Head of caudate nucleus (tissue), 42 donors: Measurements from ENCODE around the gene EBP.

Source experiments
- DNase-seq, 42 donors: peaks; one replicate each; pipeline versions ENCODE4 v3.0.0 to v3.0.0-alpha.2; 2020 to 2021; ENCODE audit warnings: mixed read lengths in 7 of 42
- intact Hi-C: fragments of 100-400 bp; cut with DNase I; formaldehyde crosslinking; loops from one replicate; pipeline ENCODE4 v1.15.0; 2022

EBP gene

GRCh38 chrX:48490661-48491060 lies 30.9 kb upstream of the EBP start:
- intact Hi-C loops, result no loop called here
- DNase-seq, result peak in 1 of 42 donors; percentile 21

GRCh38 chrX:48491809-48492208 lies 29.8 kb upstream of the EBP start:
- DNase-seq, result no peak
- intact Hi-C loops, result no loop called here

GRCh38 chrX:48492293-48492910 lies 29.2 kb upstream of the EBP start:
- no peak for DNase-seq
- intact Hi-C loops, result no loop called here

- intact Hi-C loops, result no loop called here
- peak in 14 of 42 donors; percentile 2 to 45 (median 23) for DNase-seq
Measured at GRCh38 chrX:48493890-48494364, 27.7 kb upstream of the EBP start.

DNA sequence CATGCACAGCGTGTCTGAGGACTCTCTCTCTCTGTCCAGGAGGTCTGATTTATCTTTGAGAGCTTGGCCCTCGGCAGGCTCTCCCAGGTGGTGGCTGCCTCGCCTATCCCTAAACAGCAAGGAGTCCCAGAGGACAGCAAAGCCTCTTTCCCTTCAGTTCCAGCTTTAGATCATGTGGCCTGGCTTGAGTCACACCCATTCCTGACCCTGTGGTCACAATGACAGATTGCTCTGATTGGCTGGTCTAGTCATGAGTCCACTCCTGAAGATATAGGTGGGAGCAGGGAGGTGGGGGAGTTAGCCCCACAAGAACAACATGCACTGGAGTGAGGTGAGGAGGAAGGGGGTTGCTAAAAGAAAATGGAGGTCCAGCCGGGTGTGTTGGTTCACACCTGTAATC lies 24.9 kb upstream of the EBP start:
- no peak for DNase-seq
- intact Hi-C loops, result no loop called here

- intact Hi-C loops, result no loop called here
- DNase-seq, result peak in 6 of 42 donors; percentile 21 to 64 (median 43)
Measured at GRCh38 chrX:48497871-48498270, 23.7 kb upstream of the EBP start.

- DNase-seq, result no peak
- intact Hi-C loops, result no loop called here
Measured at GRCh38 chrX:48498374-48498809, 23.2 kb upstream of the EBP start.

GRCh38 chrX:48504261-48504660 lies 17.3 kb upstream of the EBP start:
- intact Hi-C loops, result no loop called here
- DNase-seq, result no peak

- intact Hi-C loops, result no loop called here
- DNase-seq, result no peak
Measured at GRCh38 chrX:48505481-48505880, 16.1 kb upstream of the EBP start.

GRCh38 chrX:48507246-48507645 lies 14.4 kb upstream of the EBP start:
- no peak for DNase-seq
- intact Hi-C loops, result no loop called here

- peak; percentile 40 to 92 (median 84) for DNase-seq
- intact Hi-C loops, result no loop called here
Measured at GRCh38 chrX:48508400-48509244, 13.0 kb upstream of the EBP start, which contains the start of gene PORCN. PORCN (plus strand) TSS chrX:48508992; CDS start chrX:48509821, 829 bp downstream.

DNA sequence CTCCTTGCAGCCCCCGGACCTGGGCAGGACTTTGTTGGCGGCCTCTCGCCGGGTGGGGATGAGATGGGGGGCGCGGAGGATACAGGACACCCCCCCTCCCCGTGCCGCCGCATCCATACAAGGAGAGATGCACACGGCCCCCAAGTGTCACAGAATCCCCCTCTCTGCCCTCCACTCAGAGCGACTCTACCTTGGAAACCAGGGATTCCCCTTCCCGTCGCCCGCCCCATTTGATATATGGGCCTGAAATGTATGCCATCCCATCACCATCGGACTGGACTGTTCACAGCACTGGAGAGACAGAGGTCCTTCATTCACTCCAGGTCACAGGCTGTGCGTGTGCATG lies 12.4 kb upstream of the EBP start:
- intact Hi-C loops, result no loop called here
- DNase-seq, result no peak

DNA sequence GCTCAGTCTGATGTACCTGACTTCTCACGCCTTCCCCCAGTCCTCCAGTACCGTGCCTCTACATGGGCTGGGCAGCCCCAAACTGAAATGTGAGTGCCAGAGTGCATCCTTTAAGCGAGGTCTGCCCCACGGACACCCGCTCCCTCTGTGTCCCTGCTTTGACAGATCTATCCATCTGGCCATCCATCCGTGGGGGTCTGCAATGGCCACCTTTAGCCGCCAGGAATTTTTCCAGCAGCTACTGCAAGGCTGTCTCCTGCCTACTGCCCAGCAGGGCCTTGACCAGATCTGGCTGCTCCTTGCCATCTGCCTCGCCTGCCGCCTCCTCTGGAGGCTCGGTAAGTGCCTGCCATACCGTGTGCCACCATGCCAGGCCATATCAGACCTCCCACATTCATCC lies 12.0 kb upstream of the EBP start:
- DNase-seq, result peak in 1 of 42 donors; percentile 8
- intact Hi-C loops, result no loop called here

DNA sequence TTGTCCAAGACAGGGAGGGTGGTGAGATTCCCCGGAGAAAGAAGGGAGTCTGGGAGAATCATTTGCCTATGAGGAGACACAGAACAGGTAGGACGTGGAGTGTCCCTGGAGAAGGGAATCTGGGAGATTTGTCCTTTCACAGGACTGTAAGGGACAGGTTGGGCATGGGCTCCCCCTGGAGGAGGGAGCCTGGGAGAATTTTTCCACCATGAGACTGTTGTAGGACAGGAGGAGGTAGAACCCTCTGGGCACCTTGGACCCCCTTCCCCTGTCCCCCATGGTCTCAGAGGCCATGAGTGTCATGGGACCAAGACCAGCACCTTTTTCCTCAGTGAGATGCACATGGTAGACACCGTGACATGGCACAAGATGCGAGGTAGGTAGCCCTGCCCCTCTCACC lies 10.0 kb upstream of the EBP start:
- intact Hi-C loops, result no loop called here
- DNase-seq, result peak in 6 of 42 donors; percentile 6 to 37 (median 24)

DNA sequence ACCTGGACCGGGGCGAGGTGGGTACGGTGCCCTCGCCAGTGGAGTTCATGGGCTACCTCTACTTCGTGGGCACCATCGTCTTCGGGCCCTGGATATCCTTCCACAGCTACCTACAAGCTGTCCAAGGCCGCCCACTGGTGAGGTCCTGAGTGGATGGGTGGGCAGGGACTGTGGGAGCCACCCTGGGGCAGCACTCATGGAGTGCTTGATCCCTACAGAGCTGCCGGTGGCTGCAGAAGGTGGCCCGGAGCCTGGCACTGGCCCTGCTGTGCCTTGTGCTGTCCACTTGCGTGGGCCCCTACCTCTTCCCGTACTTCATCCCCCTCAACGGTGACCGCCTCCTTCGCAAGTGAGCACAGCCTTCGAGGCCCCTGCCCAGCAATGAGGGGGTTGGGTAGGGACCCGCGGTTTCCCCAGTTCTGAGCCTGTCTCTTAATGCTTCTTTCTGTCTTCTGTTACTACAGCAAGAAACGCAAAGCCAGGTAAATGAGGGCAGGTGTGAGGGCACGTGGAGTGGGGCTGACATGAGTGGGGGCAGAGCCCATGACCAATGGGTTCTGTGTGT lies 9.2 kb upstream of the EBP start:
- intact Hi-C loops, result no loop called here
- DNase-seq, result no peak

DNA sequence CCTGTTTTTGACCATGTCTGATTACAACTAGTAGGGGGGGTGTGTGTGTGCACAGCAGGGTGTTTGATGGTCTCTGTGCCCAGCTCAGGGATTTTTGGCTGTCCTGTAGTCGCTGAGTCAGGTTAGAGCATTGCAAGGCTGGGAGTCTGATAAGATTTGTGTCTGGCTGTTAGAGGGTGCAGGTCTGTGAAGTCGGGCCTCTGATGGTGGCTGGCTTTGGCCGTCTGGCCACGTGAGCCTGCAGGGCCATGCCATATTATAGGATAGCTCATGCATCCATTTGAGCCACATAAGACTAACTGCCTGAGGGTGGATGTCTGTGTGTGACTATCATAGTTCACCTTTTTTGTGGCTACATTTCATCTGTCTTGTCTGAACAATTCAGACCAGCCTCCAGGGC lies 7.9 kb upstream of the EBP start:
- intact Hi-C loops, result no loop called here
- DNase-seq, result no peak

DNA sequence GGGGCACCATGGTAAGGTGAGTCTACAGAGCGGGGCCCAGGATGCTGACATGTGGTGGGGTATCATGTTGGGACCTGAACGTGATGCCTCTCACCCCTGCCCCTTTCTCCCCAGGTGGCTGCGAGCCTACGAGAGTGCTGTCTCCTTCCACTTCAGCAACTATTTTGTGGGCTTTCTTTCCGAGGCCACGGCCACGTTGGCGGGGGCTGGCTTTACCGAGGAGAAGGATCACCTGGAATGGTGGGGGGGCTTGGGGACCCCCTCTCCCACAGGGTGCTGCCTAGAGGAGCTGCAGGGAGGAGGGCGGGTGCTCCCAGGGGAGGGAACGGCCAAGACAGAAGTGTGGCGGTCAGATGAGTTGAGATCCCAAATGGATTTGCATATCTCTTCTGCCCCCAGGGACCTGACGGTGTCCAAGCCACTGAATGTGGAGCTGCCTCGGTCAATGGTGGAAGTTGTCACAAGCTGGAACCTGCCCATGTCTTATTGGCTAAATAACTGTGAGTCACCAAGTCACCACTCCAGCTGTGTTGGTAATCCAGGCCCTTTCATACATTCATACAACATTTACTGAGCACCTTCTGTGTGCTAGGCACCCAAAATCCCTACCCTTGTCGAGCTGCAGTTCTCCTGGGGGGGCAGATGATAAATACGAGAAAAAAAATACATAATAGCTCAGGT lies 7.3 kb upstream of the EBP start:
- intact Hi-C loops, result no loop called here

DNA sequence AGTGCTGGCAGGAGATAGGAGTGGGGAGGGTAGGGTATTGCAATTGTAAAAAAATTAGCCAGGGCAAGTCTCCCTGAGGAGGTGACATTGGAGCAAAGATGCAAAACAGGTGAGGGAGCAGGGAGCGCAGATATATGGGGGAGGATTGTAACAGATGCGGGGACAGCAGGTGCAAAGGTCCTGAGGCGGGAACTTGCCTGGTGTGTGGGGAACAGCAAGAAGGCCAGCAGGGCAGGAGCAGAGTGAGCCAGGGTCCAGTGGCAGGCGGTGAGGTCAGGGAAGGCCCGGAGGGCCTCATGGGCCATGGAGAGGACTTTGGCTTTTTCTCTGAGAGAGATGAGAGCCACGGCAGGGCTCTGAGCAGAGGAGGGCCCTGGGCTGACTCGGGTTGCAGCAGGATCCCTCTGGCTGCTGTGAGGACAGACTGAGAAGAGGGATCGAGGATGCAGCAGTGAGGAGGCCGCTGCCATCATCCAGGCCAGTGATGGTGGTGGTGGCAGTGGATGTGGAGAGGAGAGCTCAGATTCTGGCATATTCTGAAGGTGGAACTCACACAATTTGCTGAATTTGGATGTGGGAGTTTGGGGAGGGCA lies 6.6 kb upstream of the EBP start:
- intact Hi-C loops, result no loop called here
- no peak for DNase-seq

More for the DNA sequence above, 7.3 kb upstream of the EBP start:
- no peak for DNase-seq

DNA sequence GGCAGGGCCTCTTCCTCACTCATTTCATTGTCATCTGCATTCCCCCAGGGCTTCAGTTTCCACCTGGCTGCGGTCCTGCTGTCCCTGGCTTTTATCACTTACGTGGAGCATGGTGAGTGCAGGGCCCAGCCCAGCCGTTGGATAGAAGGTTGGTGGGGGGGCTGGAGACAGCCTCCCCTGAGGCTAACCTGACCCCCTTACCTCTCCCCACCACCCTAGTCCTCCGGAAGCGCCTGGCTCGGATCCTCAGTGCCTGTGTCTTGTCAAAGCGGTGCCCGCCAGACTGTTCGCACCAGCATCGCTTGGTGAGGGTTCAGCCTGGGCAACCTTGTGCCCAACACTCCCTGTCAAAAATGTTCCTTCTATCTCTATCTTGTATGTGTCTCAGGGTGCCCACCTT lies 5.8 kb upstream of the EBP start:
- intact Hi-C loops, result no loop called here

More for the DNA sequence above, 5.8 kb upstream of the EBP start:
- no peak for DNase-seq
